H9 (cell line): Measurements from ENCODE around the gene TYMP. TPM values are rescaled to one million over a fixed set of nuclear protein-coding genes. Genes with fewer than 3 reads are reported as not detected.
A peak's percentile ranks its signal among the peaks of the same experiment; 100 is the strongest.

ENCODE experiments used
- DNase-seq: peaks from one replicate; pipeline ENCODE4 v3.0.0-alpha.2; 2017
- H2AFZ ChIP-seq: one replicate; pipeline ENCODE4 v1.6.1; 2013; ENCODE audit warnings: mild to moderate bottlenecking, low read length, control low read depth, moderate library complexity
- H2AK5ac ChIP-seq: 2 replicates; pipeline ENCODE4 v1.6.1; 2013; ENCODE audit warnings: low read length, control low read depth, mixed read lengths; ENCODE audit not compliant: insufficient read length
- H2BK120ac ChIP-seq: one replicate; pipeline ENCODE4 v1.6.1; 2013; ENCODE audit warnings: low read depth, mild to moderate bottlenecking, low read length, control low read depth, inconsistent platforms; ENCODE audit not compliant: poor library complexity, severe bottlenecking
- H2BK12ac ChIP-seq: 2 replicates; pipeline ENCODE4 v1.6.1; 2013; ENCODE audit warnings: low read length, control low read depth, mixed read lengths, low read depth; ENCODE audit not compliant: insufficient read length
- H2BK15ac ChIP-seq: 2 replicates; pipeline ENCODE4 v1.6.1; 2013; ENCODE audit warnings: low read depth, low read length, control low read depth
- H2BK20ac ChIP-seq: one replicate; pipeline ENCODE4 v1.6.1; 2013; ENCODE audit warnings: low read depth, mild to moderate bottlenecking, low read length, control low read depth, inconsistent platforms; ENCODE audit not compliant: poor library complexity, severe bottlenecking
- H2BK5ac ChIP-seq: 2 replicates; pipeline ENCODE4 v1.6.1; 2013; ENCODE audit warnings: low read length, control low read depth, mixed read lengths; ENCODE audit not compliant: insufficient read length
- H3K14ac ChIP-seq: 2 replicates; pipeline ENCODE4 v1.6.1; 2013; ENCODE audit warnings: low read length, control low read depth; ENCODE audit not compliant: insufficient read depth
- H3K18ac ChIP-seq: 2 replicates; pipeline ENCODE4 v1.6.1; 2013; ENCODE audit warnings: low read depth, mild to moderate bottlenecking, mixed read lengths, low read length, control low read depth; ENCODE audit not compliant: insufficient read length
- H3K23ac ChIP-seq: 2 replicates; pipeline ENCODE4 v1.6.1; 2013; ENCODE audit warnings: low read length, control low read depth, mixed read lengths, low read depth; ENCODE audit not compliant: insufficient read length
- H3K23me2 ChIP-seq: 2 replicates; pipeline ENCODE4 v1.6.1; 2013; ENCODE audit warnings: low read depth, mild to moderate bottlenecking, mixed read lengths, low read length, control low read depth; ENCODE audit not compliant: insufficient read length, poor library complexity, severe bottlenecking
- H3K27ac ChIP-seq: 2 replicates; pipeline ENCODE4 v1.5.1; 2013; ENCODE audit warnings: low read length, control low read depth, mixed read lengths, low read depth; ENCODE audit not compliant: insufficient read length
- H3K27me3 ChIP-seq: 2 replicates; pipeline ENCODE4 v1.6.1; 2013; ENCODE audit warnings: low read length, control low read depth, inconsistent platforms; ENCODE audit not compliant: insufficient read depth
- H3K4ac ChIP-seq: 2 replicates; pipeline ENCODE4 v1.6.1; 2013; ENCODE audit warnings: low read depth, mild to moderate bottlenecking, control low read depth, inconsistent platforms, low read length, moderate library complexity
- H3K4me1 ChIP-seq: 2 replicates; pipeline ENCODE4 v1.6.1; 2013; ENCODE audit warnings: low read length, control low read depth, inconsistent platforms; ENCODE audit not compliant: insufficient read depth
- H3K4me2 ChIP-seq: 2 replicates; pipeline ENCODE4 v1.6.1; 2013; ENCODE audit warnings: low read length, control low read depth, mixed read lengths; ENCODE audit not compliant: insufficient read length, insufficient read depth
- H3K56ac ChIP-seq: 2 replicates; pipeline ENCODE4 v1.6.1; 2013; ENCODE audit warnings: low read depth, mild to moderate bottlenecking, mixed read lengths, low read length, control low read depth; ENCODE audit not compliant: insufficient read length
- H3K79me1 ChIP-seq: 2 replicates; pipeline ENCODE4 v1.6.1; 2013; ENCODE audit warnings: low read depth, mild to moderate bottlenecking, moderate library complexity, low read length, control low read depth, inconsistent platforms; ENCODE audit not compliant: insufficient read depth, poor library complexity, severe bottlenecking
- H3K79me2 ChIP-seq: 2 replicates; pipeline ENCODE4 v1.6.1; 2013; ENCODE audit warnings: low read length, control low read depth, inconsistent platforms; ENCODE audit not compliant: insufficient read depth
- H3K9ac ChIP-seq: 2 replicates; pipeline ENCODE4 v1.6.1; 2013; ENCODE audit warnings: low read length, control low read depth, mixed read lengths; ENCODE audit not compliant: insufficient read length; ENCODE audit errors: extremely low read depth
- H3K9me3 ChIP-seq: one replicate; pipeline ENCODE4 v1.6.1; 2013; ENCODE audit warnings: low read depth, low read length, inconsistent platforms; ENCODE audit not compliant: control insufficient read depth
- H3T11ph ChIP-seq: one replicate; pipeline ENCODE4 v1.6.1; 2013; ENCODE audit warnings: mild to moderate bottlenecking, low read length, control low read depth, inconsistent platforms
- H4K20me1 ChIP-seq: one replicate; pipeline ENCODE4 v1.6.1; 2013; ENCODE audit not compliant: control insufficient read depth, insufficient read length, insufficient read depth
- H4K5ac ChIP-seq: 2 replicates; pipeline ENCODE4 v1.6.1; 2013; ENCODE audit warnings: low read depth, mild to moderate bottlenecking, mixed read lengths, low read length, control low read depth; ENCODE audit not compliant: insufficient read length
- H4K8ac ChIP-seq: replicated peaks from 2 replicates; pipeline ENCODE4 v1.6.1; 2013; ENCODE audit warnings: low read length, control low read depth, mixed read lengths, low read depth; ENCODE audit not compliant: insufficient read length
- H4K91ac ChIP-seq: 2 replicates; pipeline ENCODE4 v1.6.1; 2013; ENCODE audit warnings: low read depth, mild to moderate bottlenecking, moderate library complexity, mixed read lengths, low read length, control low read depth; ENCODE audit not compliant: insufficient read length
- H3K27ac Mint-ChIP-seq, 3 experiments: 2 replicates in 2 of 3; 3 replicates in 1 of 3; pipeline ENCODE4 v1.8.0; 2020 to 2021; ENCODE audit warnings: mixed read lengths in 3 of 3, mild to moderate bottlenecking in 1 of 3, moderate library complexity in 1 of 3
- H3K27me3 Mint-ChIP-seq: 2 replicates; pipeline ENCODE4 v1.8.0; 2021; ENCODE audit warnings: low read depth, mild to moderate bottlenecking, moderate library complexity, mixed read lengths
- H3K36me3 Mint-ChIP-seq, 3 experiments: 2 replicates in 2 of 3; 3 replicates in 1 of 3; pipeline ENCODE4 v1.8.0; 2020 to 2021; ENCODE audit warnings: low read depth in 3 of 3, mixed read lengths in 3 of 3; ENCODE audit not compliant: insufficient read depth in 1 of 3
- H3K4me1 Mint-ChIP-seq, 2 experiments: 2 replicates each; pipeline ENCODE4 v1.8.0; 2020; ENCODE audit warnings: mixed read lengths in 2 of 2
- H3K4me3 Mint-ChIP-seq, 2 experiments: 2 replicates in 1 of 2; 3 replicates in 1 of 2; pipeline ENCODE4 v1.8.0; 2020 to 2021; ENCODE audit warnings: mild to moderate bottlenecking in 2 of 2, mixed read lengths in 2 of 2, moderate library complexity in 1 of 2
- H3K9me3 Mint-ChIP-seq, 2 experiments: 2 replicates in 1 of 2; 3 replicates in 1 of 2; pipeline ENCODE4 v1.8.0; 2020; ENCODE audit warnings: mild to moderate bottlenecking in 2 of 2, mixed read lengths in 2 of 2, moderate library complexity in 1 of 2
- WGBS: extraction: QIAGEN DNeasy Blood & Tissue Kit; methylation state at CpG from one replicate; pipeline ENCODE4 v1.1.7; 2013; ENCODE audit warnings: missing lambda C conversion rate, low lambda C conversion rate, mixed read lengths; ENCODE audit not compliant: insufficient read length; ENCODE audit errors: extremely low coverage; 5-methylcytosine and 5-hydroxymethylcytosine counted together
- total RNA-seq: library from RNA; stranded (reverse); gene quantifications from 2 replicates; pipeline ENCODE4 v1.2.1, GENCODE V29; 2021
- TF ChIP-seq, protein P1 (sequence below): fragments of 200-600 bp; sonication (generic); conservative IDR thresholded peaks from 3 replicates; pipeline ENCODE4 v1.8.0; 2021; ENCODE audit warnings: antibody characterized with exemption, mild to moderate bottlenecking

Gene TYMP
- total RNA-seq, 1 experiment from 2014 or later, result 1.0 TPM

DNA sequence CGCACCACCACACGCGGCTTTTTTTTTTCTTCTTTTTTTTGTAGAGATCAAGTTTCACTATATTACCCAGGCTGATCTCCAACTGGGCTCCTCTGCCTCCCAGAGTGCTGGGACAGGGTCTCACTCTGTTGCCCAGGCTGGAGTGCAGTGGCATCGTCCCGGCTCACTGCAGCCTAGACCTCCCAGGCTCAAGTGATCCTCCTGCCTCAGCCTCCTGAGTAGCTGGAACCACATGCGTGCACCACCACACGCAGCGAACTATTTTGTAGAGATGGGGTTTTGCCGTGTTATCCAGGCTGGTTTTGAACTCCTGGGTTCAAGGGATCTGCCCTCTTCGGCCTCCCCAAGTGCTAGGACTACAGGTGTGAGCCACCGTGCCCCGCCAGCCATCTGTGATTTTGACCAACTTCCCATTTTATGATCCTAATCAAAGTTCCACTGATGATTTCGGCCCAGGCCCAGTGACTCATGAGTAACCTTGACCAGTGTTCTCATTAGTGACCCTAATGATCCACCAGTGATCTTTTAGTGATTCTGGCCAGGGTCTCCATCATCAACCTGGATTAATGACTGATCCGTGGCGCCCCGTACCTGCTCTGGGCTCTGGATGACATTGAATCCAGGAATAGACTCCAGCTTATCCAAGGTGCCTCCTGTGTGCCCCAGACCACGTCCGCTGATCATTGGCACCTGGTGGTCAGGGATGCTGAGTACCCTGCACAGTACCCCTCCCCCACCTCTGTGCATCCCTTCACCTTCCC lies 1.7 kb downstream of the TYMP start:
- Mint-ChIP-seq H3K36me3 (peaks cover 2 to 11% (median 10%) of the 10 kb centered on the region in 3 experiments; a peak in 5 of 7 replicates), H3K4me3 (peak overlapping the region in 1 of 2 experiments; percentile 79; a peak in 2 of 5 replicates), H3K27ac (no peak overlapping the region), H3K4me1 (peaks cover 13 to 21% of the 10 kb centered on the region in 2 experiments), H3K9me3 (no peaks in the 10 kb centered on the region; a peak in 1 of 5 replicates), H3K27me3 (peaks cover 60% of the 10 kb centered on the region)
- no peak for DNase-seq
- Histone ChIP-seq H3K14ac (no peak overlapping the region), H3K9me3 (no peaks in the 10 kb centered on the region), H2AK5ac (no peak overlapping the region), H4K91ac (no peak overlapping the region), H2BK15ac (no peak overlapping the region), H3K23me2 (peaks cover 21% of the 10 kb centered on the region), H4K5ac (no peak overlapping the region), H3K27me3 (peaks cover 37% of the 10 kb centered on the region; the same call in 1 of the 2 replicates), H2BK5ac (no peak overlapping the region), H3K23ac (no peak overlapping the region), H3K4ac (no peak overlapping the region), H3K18ac (no peak overlapping the region), H2BK12ac (no peak overlapping the region), H3K79me2 (no peaks in the 10 kb centered on the region), H3T11ph (no peak overlapping the region), H4K8ac (no peak overlapping the region), H2BK120ac (no peak overlapping the region), H2BK20ac (no peak overlapping the region), H2AFZ (no peak overlapping the region), H3K9ac (no peak overlapping the region), H3K27ac (no peak overlapping the region), H3K79me1 (no peaks in the 10 kb centered on the region), H4K20me1 (no peaks in the 10 kb centered on the region), H3K4me1 (peaks cover 3% of the 10 kb centered on the region; the same call in 1 of the 2 replicates), H3K4me2 (no peak overlapping the region), H3K56ac (no peak overlapping the region)
- TF ChIP-seq, protein P1, sequence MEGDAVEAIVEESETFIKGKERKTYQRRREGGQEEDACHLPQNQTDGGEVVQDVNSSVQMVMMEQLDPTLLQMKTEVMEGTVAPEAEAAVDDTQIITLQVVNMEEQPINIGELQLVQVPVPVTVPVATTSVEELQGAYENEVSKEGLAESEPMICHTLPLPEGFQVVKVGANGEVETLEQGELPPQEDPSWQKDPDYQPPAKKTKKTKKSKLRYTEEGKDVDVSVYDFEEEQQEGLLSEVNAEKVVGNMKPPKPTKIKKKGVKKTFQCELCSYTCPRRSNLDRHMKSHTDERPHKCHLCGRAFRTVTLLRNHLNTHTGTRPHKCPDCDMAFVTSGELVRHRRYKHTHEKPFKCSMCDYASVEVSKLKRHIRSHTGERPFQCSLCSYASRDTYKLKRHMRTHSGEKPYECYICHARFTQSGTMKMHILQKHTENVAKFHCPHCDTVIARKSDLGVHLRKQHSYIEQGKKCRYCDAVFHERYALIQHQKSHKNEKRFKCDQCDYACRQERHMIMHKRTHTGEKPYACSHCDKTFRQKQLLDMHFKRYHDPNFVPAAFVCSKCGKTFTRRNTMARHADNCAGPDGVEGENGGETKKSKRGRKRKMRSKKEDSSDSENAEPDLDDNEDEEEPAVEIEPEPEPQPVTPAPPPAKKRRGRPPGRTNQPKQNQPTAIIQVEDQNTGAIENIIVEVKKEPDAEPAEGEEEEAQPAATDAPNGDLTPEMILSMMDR, result no peak
- no CpG with 5 or more reads among the region's 18 CpGs for WGBS
